Caco-2 (cell line): ENCODE measurements around the gene ALKBH5. TPM values are rescaled to one million over a fixed set of nuclear protein-coding genes. Genes with fewer than 3 reads are reported as not detected.

Source experiments
- total RNA-seq: library from RNA; stranded (reverse); gene quantifications from 2 replicates; pipeline ENCODE4 v1.2.3, GENCODE V29; 2022

Gene ALKBH5
- total RNA-seq, 1 experiment from 2014 or later = 101 TPM

Other genes with a start within 250 kb of the ALKBH5 start
- 35.5 and 43.3 TPM in 2 replicates for gene TOM1L2, start 211.4 kb upstream of the ALKBH5 start, total RNA-seq
- 1.6 and 2.1 TPM in 2 replicates for gene DRC3, start 211.0 kb upstream of the ALKBH5 start, total RNA-seq
- gene ATPAF2, start 144.7 kb upstream of the ALKBH5 start, total RNA-seq = 37.9 and 40.3 TPM in 2 replicates
- 12.7 and 14.0 TPM in 2 replicates for gene GID4, start 144.4 kb upstream of the ALKBH5 start, total RNA-seq
- 47.9 and 54.8 TPM in 2 replicates for gene DRG2, start 95.9 kb upstream of the ALKBH5 start, total RNA-seq
- gene MYO15A, start 75.1 kb upstream of the ALKBH5 start, total RNA-seq = 0.21 TPM in 1 of 2 replicates, not detected in the other
- gene LLGL1, start 41.8 kb downstream of the ALKBH5 start, total RNA-seq = 39.5 and 41.3 TPM in 2 replicates
- gene FLII, start 74.9 kb downstream of the ALKBH5 start, total RNA-seq = 343 and 392 TPM in 2 replicates
- 22.3 and 22.8 TPM in 2 replicates for gene MIEF2, start 76.8 kb downstream of the ALKBH5 start, total RNA-seq
- gene TOP3A, start 131.2 kb downstream of the ALKBH5 start, total RNA-seq = 73.7 and 81.1 TPM in 2 replicates
- 28.4 TPM in 2 replicates for gene SMCR8, start 131.5 kb downstream of the ALKBH5 start, total RNA-seq
- gene SHMT1, start 179.7 kb downstream of the ALKBH5 start, total RNA-seq = 69.4 and 72.4 TPM in 2 replicates
- gene EVPLL, start 193.9 kb downstream of the ALKBH5 start, total RNA-seq = not detected in 2 replicates